Sciatic nerve (tissue), 2 donors: ENCODE results near the gene SEC14L1. TPM values are rescaled to one million over a fixed set of nuclear protein-coding genes. Genes with fewer than 3 reads are reported as not detected.

Source experiments
- ATAC-seq: fragments of 200-7000 bp; cut with Tn5 transposase; one replicate; pipeline ENCODE4 v1.9.1; 2020; ENCODE audit warnings: mild to moderate bottlenecking, moderate library complexity
- DNase-seq: peaks from one replicate; pipeline ENCODE4 v3.0.0-alpha.2; 2020; ENCODE audit warnings: low spot score
- intact Hi-C: fragments of 100-400 bp; cut with DNase I; formaldehyde crosslinking; loops from one replicate; pipeline ENCODE4 v1.14.2; 2022
- total RNA-seq: library from RNA; stranded (reverse); fragmentation: NEBNext Ultra II Directional; extraction: Animal tissue kit (Norgen Biotek cat#: 25700); gene quantifications from one replicate; pipeline ENCODE4 v1.2.1, GENCODE V29; 2021
- donor health status: DM: no; HTN: no; CAD: no.
- donor health status: DM: no; HTN: no; CAD: no.

SEC14L1 gene
- total RNA-seq, 1 donor from 2014 or later, result 130 TPM

- intact Hi-C loops, result no loop called here
- DNase-seq, result no peak
- no peak for ATAC-seq
Observed at GRCh38 chr17:77111934-77112296, 28.9 kb upstream of the SEC14L1 start.

GRCh38 chr17:77115510-77115909 is 25.3 kb upstream of the SEC14L1 start:
- intact Hi-C loops, result no loop called here
- ATAC-seq, result peak; percentile 35
- no peak for DNase-seq

GRCh38 chr17:77115947-77116346 is 24.8 kb upstream of the SEC14L1 start:
- intact Hi-C loops, result no loop called here
- ATAC-seq (no peak), DNase-seq (no peak)

- ATAC-seq (peak; percentile 45), DNase-seq (no peak)
- intact Hi-C loops, result no loop called here
Observed at GRCh38 chr17:77116371-77116860, 24.4 kb upstream of the SEC14L1 start.

- DNase-seq, result no peak
- intact Hi-C loops, result no loop called here
- peak; percentile 52 for ATAC-seq
Observed at GRCh38 chr17:77117415-77117814, 23.4 kb upstream of the SEC14L1 start.

- intact Hi-C loops, result no loop called here
- no peak for DNase-seq
- ATAC-seq, result no peak
Observed at GRCh38 chr17:77118251-77118928, 22.4 kb upstream of the SEC14L1 start.

- ATAC-seq, result no peak
- intact Hi-C loops, result no loop called here
Observed at GRCh38 chr17:77119668-77120301, 21.0 kb upstream of the SEC14L1 start.

GRCh38 chr17:77120868-77121267 is 19.9 kb upstream of the SEC14L1 start:
- ATAC-seq, result no peak
- DNase-seq, result no peak
- intact Hi-C loops, result no loop called here

More at GRCh38 chr17:77119668-77120301, 21.0 kb upstream of the SEC14L1 start:
- DNase-seq, result no peak

- DNase-seq (no peak), ATAC-seq (peak; percentile 59)
- intact Hi-C loops, result no loop called here
Observed at GRCh38 chr17:77124192-77124889, 16.4 kb upstream of the SEC14L1 start.

- ATAC-seq (no peak), DNase-seq (no peak)
- intact Hi-C loops, result no loop called here
Observed at GRCh38 chr17:77125432-77125901, 15.3 kb upstream of the SEC14L1 start.

GRCh38 chr17:77126519-77126918 is 14.2 kb upstream of the SEC14L1 start:
- intact Hi-C loops, result no loop called here
- ATAC-seq (no peak), DNase-seq (no peak)

- intact Hi-C loops, result no loop called here
Observed at GRCh38 chr17:77127735-77128361, 12.9 kb upstream of the SEC14L1 start.

GRCh38 chr17:77128896-77129567 is 11.7 kb upstream of the SEC14L1 start:
- peak; percentile 7 for ATAC-seq
- no peak for DNase-seq
- intact Hi-C loops, result no loop called here

More at GRCh38 chr17:77127735-77128361, 12.9 kb upstream of the SEC14L1 start:
- ATAC-seq (peak; percentile 74), DNase-seq (peak; percentile 80)

GRCh38 chr17:77129568-77130301 is 11.0 kb upstream of the SEC14L1 start:
- intact Hi-C loops, result no loop called here
- DNase-seq (no peak), ATAC-seq (peak; percentile 62)

- intact Hi-C loops, result no loop called here
- no peak for DNase-seq
- ATAC-seq, result no peak
Observed at GRCh38 chr17:77130525-77130924, 10.2 kb upstream of the SEC14L1 start.

- ATAC-seq, result no peak
- DNase-seq, result no peak
- intact Hi-C loops, result no loop called here
Observed at GRCh38 chr17:77131904-77132303, 8.9 kb upstream of the SEC14L1 start.

GRCh38 chr17:77132411-77133086 is 8.2 kb upstream of the SEC14L1 start:
- DNase-seq, result no peak
- ATAC-seq, result no peak
- intact Hi-C loops, result no loop called here
